ENCODE data around the gene HMBS. TPM values are rescaled to one million over a fixed set of nuclear protein-coding genes. Genes with fewer than 3 reads are reported as not detected.
"Not testable (repeated sequence)": the region's sequence is repeated elsewhere in the genome, so short reads cannot be mapped to it uniquely, and the experiment has no call there.

HMBS gene
- polyA plus RNA-seq, 4 donors, result 25.9 to 28.6 (median 26.4) TPM

DNA sequence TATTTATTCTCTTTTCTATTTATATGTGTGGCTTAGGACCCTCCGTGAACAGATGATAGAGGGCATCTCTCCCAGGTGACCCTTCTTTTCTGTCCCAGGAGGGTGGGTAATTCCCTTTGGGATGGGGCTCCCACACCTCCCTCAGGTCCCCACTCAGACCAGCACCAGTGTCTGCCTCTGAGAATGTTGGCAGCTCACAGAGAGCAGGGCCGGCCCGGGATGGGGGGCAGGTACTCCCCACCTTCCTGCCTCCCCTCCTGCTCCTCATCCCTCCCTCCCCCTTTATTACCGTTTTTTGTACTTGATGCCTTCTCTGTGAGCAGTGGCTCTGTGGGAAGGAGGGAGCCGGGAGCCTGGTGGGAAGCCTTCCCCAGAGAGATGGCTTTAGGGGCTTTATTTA is 31.9 kb downstream of the HMBS start:
- DNase-seq (ENCODE audit: low read depth in 4 of 4, low spot score in 3 of 4), result no peak

DNA sequence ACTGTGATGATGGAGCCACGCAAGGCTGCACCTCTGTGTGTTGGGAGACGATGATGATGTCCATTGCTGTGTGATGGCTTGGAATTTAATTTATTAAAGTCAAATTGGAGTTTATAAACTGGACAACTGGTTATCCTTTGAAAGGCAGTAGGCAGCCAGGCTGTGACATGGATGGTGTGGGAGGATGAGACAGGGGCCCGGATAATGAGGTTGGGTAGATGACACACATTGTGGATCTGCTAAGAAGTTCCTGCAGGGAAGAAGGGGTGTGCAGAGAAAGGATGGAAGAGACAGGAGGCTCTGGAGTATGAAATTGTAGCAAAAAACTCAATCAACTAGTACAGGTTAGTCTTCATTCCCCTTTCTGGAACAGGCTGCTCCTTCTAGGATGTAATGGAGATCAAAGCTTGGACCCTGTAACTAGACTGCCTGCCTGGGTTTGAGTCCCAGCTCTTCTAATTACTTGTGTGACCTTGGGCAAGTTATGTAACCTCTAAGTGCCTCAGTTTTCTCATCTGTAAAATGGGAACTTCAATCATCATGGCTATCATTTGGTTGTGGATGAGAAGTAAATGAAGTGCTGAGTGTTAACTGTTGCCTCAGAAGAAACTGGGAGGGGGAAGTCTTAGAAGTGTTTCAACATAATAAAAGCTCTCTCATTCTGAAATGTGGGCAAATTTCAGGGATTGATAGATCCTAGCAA is 32.5 kb downstream of the HMBS start:
- no peak for DNase-seq (ENCODE audit: low read depth in 4 of 4, low spot score in 3 of 4)

DNA sequence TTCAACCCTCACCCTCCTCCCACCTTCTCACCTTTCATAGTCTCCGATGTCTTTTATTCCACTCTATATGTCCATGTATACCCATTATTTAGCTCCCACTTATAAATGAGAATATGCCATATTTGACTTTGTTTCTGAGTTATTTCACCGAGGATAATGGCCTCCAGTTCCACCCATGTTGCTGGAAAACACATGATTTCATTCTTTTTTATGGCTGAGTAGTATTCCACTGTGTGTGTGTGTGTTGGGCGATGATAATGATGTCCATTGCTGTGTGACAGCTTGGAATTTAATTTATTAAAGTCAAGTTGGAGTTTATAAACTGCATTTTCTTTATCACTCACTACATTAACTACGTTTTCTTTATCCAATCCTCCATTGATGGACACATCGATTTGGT is 33.5 kb downstream of the HMBS start:
- no peak for DNase-seq (ENCODE audit: low read depth in 4 of 4, low spot score in 3 of 4)

DNA sequence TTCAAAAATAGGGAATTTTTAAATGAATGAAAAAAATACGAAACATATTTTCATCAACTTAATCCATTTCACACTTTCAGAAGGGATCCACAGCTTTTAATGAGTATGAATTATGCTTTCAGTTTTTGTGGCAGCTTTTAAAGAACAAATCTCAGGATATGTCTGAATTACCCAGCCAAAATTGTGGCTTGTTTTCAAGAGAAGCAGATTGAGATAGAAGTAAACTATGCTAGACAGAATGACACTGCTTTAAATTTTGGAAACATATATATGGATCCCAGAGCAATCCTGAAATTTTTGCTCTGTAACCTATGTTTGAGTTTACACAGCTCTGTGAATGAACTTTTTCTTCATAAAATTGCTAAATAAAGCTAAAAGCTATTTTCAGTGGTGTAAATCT is 34.3 kb downstream of the HMBS start:
- no peak for DNase-seq (ENCODE audit: low read depth in 4 of 4, low spot score in 3 of 4)

DNA sequence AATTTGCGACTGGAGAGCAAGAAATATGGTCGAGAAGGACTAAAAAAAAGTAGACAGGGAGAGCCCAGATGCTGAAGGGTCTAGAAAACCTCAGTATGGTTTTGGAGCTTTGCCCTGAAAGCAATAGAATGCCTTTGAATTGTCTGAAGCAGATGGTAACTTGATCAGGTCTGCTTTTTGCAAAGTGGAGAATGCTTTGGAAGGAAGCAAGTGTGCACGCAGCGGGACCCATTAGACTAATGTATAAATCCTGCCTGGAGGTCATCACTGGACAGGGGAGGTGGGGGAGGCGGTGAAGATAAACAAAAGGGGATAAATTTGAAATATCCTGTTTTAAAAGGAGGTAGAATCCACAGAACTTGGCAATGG is 35.9 kb downstream of the HMBS start:
- peak in 1 of 4 donors; percentile 48 for DNase-seq (ENCODE audit: low read depth in 4 of 4, low spot score in 3 of 4)

DNA sequence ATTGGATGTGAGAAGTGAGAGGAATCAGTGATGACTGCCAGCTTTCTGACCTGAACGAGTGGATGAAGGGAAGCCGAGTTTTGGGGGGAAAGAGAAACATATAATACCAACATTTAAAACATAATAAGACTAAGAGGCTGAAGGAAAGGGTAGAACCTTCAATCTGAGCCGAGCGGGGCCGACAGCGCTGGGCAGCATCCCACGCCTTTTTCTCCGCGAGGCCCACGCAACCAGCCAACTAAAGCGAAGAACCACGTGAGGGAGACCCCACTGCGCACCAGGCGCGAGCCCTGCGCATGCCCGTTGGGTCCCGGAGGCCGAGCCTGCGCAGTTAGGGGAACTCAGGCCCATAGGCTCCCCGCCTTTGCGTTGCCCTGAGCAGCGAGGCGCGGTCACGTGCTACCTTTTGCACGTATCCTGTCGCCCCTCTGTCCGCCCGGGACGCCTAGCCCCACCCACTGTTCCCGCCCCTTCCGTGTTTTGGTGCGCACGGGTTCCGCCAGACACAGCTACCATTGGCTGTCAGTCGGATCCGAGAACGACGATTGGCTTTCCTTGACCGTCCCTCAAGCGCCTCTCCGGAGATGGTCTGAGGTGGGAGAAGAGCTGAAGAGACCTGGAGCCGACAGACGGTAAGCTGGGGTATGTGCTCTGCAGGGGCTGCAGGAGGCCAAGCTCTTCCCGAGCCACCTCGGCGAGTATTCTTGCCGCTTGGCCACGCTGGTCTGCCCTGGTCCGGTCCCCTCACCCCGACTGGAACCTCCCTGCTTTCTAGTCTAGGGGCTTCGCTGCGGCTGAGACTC is 36.5 kb downstream of the HMBS start, which contains the start of gene HINFP:
TSS of gene HINFP (plus strand) at position 573 of the 803 bp plus-strand sequence. CDS start 5,365 bp downstream, outside the sequence.
- DNase-seq (ENCODE audit: low read depth in 4 of 4, low spot score in 3 of 4), result peak; percentile 95 to 98 (median 98)

DNA sequence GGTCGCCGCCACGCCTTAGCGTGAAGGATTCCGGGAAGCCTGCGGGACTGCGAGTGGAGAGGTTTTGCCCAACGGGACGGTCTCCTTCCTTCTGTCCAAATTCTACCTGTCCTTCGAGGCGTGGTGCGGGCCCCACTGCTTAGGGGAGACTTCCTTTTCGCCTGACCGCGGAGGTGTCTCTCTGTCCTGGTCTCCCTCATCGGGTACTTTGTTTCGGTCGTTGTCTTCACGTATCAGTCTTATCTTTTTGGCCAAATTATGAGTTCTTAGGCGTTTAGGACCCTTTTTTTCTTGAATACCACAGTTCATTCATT is 37.1 kb downstream of the HMBS start:
- DNase-seq (ENCODE audit: low read depth in 4 of 4, low spot score in 3 of 4), result no peak

DNA sequence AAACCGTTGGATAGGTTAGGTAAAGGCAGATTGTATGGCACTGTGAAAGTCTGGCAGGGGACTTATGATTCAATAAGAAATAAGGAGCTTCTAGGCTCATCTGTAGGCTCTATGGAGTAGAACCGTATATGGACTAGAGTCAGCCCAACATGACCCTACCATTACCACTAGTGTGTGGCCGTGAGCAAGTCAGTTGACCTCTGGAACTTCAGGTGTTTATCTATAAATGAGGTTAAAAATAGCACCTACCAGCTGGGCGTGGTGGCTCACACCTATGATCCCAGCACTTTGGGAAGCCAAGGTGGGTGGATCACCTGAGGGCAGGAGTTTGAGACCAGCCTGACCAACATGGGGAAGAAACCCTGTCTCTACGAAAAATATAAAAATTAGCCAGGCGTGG is 41.1 kb downstream of the HMBS start:
- DNase-seq (ENCODE audit: low read depth in 4 of 4, low spot score in 3 of 4), result no peak

DNA sequence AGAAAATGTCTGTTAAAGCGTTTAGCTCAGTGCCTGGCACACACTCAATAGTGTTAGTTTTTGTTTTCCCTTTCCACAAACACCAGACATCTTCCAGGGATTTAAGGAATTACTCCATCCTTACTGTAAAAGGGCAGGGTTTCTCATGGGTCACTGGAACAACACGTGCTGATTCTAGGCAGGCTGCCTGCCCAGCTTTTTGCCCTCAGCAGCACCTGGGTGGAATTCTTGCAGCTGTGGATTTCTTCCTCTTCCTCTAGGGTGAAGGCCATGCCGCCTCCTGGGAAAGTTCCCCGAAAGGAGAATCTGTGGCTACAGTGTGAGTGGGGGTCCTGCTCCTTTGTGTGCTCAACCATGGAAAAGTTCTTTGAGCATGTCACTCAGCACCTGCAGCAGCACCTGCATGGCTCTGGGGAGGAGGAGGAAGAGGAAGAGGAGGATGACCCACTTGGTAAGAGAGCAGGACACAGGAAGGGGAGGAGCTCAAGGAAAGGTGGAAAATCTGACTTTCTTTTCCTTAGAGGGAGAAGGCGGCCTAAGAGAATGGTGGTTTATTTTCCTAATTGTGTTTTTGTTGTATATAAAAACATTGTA is 42.1 kb downstream of the HMBS start:
- DNase-seq (ENCODE audit: low read depth in 4 of 4, low spot score in 3 of 4), result no peak

DNA sequence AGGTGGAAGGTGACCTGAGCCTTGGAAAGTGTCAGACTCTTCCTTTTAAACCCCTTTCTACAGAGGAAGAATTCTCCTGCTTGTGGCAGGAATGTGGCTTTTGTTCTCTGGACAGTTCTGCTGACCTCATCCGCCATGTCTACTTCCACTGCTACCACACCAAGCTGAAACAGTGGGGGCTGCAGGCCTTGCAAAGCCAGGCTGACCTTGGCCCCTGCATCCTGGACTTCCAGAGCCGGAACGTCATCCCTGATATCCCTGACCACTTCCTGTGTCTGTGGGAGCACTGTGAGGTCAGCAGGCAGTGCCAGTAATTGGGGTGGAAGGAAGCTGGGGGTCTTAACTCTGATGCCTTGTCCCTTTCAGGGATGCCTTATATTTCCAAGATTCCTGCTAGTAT is 46.0 kb downstream of the HMBS start:
- no peak for DNase-seq (ENCODE audit: low read depth in 4 of 4, low spot score in 3 of 4)

DNA sequence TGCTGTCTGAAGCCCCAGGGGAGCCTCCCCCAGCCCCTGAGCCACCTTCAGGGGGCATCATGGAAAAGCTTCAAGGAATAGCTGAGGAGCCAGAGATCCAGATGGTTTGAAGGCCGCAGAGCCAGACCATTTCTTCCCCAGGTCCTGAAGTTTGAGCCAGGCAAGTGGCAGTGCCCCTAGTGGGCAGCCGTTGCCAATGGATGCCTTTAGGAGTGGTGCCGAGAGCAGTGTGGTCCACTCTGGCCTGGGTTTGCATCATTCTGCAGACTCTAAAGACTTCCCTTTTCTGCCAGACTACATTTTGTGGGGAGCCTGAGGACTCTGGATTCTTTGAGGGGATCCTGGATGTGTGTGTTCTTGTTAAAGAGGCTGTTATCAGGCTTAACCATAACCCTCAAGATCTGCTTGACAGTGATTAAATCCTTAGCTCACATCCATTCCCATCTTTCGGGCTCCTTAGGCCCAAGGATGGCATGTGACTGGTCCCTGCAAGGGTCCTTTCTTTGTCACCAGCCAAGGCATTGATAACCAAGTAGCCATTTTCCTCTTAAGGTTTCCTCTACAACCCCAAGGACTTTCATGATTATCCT is 49.8 kb downstream of the HMBS start:
- no peak for DNase-seq (ENCODE audit: low read depth in 4 of 4, low spot score in 3 of 4)

DNA sequence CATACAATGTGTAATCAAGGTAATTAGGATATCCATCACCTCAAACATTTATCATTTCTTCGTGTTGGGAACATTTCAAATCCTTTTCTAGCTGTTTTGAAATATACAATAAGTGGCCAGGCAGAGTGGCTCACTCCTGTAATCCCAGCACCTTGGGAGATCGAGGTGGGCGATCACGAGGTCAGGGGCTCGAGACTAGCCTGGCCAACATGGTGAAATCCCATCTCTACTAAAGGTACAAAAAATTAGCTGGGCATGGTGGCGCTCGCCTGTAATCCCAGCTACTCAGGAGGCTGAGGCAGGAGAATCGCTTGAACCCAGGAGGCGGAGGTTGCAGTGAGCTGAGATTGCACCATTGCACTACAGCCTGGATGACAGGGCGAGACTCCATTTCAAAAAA is 54.6 kb downstream of the HMBS start:
- not testable (repeated sequence) for DNase-seq (ENCODE audit: low read depth in 4 of 4, low spot score in 3 of 4)

Other genes with a start within 250 kb of the HMBS start
- not detected for gene CXCR5, start 201.0 kb upstream of the HMBS start, polyA plus RNA-seq (ENCODE audit: insufficient read length in 4 of 4)
- gene BCL9L, start 159.0 kb upstream of the HMBS start, polyA plus RNA-seq (ENCODE audit: insufficient read length in 4 of 4), result 10 to 100 TPM; 32.9 to 37.0 (median 33.1) TPM
- 10 to 100 TPM in 2 of 4 donors, 1 to 10 TPM in 1, under 1 TPM in 1; 0.74 to 47.4 (median 26.7) TPM for gene UPK2, start 128.6 kb upstream of the HMBS start, polyA plus RNA-seq (ENCODE audit: insufficient read length in 4 of 4)
- under 1 TPM in 1 of 4 donors, not detected in 3; 0.05 TPM for gene FOXR1, start 113.1 kb upstream of the HMBS start, polyA plus RNA-seq (ENCODE audit: insufficient read length in 4 of 4)
- 10 to 100 TPM; 15.0 to 23.9 (median 17.1) TPM for gene CENATAC, start 86.7 kb upstream of the HMBS start, polyA plus RNA-seq (ENCODE audit: insufficient read length in 4 of 4)
- gene RPS25, start 66.5 kb upstream of the HMBS start, polyA plus RNA-seq (ENCODE audit: insufficient read length in 4 of 4), result 1,000 to 10,000 TPM; 1,012 to 1,189 (median 1,098) TPM
- gene TRAPPC4, start 66.1 kb upstream of the HMBS start, polyA plus RNA-seq (ENCODE audit: insufficient read length in 4 of 4), result 100 to 1,000 TPM in 2 of 4 donors, 10 to 100 TPM in 2; 91.9 to 145 (median 117) TPM
- gene SLC37A4, start 54.0 kb upstream of the HMBS start, polyA plus RNA-seq (ENCODE audit: insufficient read length in 4 of 4), result 100 to 1,000 TPM in 2 of 4 donors, 10 to 100 TPM in 2; 82.6 to 110 (median 100) TPM
- gene HYOU1, start 27.7 kb upstream of the HMBS start, polyA plus RNA-seq (ENCODE audit: insufficient read length in 4 of 4), result 100 to 1,000 TPM; 111 to 133 (median 122) TPM
- gene VPS11, start 17.1 kb upstream of the HMBS start, polyA plus RNA-seq (ENCODE audit: insufficient read length in 4 of 4), result 10 to 100 TPM; 51.9 to 59.5 (median 54.7) TPM
- 10 to 100 TPM; 56.3 to 70.4 (median 59.5) TPM for gene DPAGT1, start 17.0 kb downstream of the HMBS start, polyA plus RNA-seq (ENCODE audit: insufficient read length in 4 of 4)
- gene C2CD2L, start 22.5 kb downstream of the HMBS start, polyA plus RNA-seq (ENCODE audit: insufficient read length in 4 of 4), result 10 to 100 TPM; 10.6 to 14.0 (median 11.8) TPM
- gene HINFP, start 36.7 kb downstream of the HMBS start, polyA plus RNA-seq (ENCODE audit: insufficient read length in 4 of 4), result 10 to 100 TPM; 26.5 to 33.2 (median 30.0) TPM
- under 1 TPM; 0.71 to 0.81 (median 0.76) TPM for gene ABCG4, start 64.2 kb downstream of the HMBS start, polyA plus RNA-seq (ENCODE audit: insufficient read length in 4 of 4)
- 10 to 100 TPM; 11.7 to 14.4 (median 12.2) TPM for gene NLRX1, start 83.8 kb downstream of the HMBS start, polyA plus RNA-seq (ENCODE audit: insufficient read length in 4 of 4)
- 10 to 100 TPM; 12.7 to 19.1 (median 14.2) TPM for gene NHERF4, start 100.6 kb downstream of the HMBS start, polyA plus RNA-seq (ENCODE audit: insufficient read length in 4 of 4)
- 10 to 100 TPM; 19.9 to 22.8 (median 21.6) TPM for gene CBL, start 121.5 kb downstream of the HMBS start, polyA plus RNA-seq (ENCODE audit: insufficient read length in 4 of 4)
- 10 to 100 TPM; 53.1 to 67.4 (median 54.5) TPM for gene MCAM, start 232.2 kb downstream of the HMBS start, polyA plus RNA-seq (ENCODE audit: insufficient read length in 4 of 4)
- gene RNF26, start 249.6 kb downstream of the HMBS start, polyA plus RNA-seq (ENCODE audit: insufficient read length in 4 of 4), result 10 to 100 TPM; 32.2 to 36.8 (median 32.9) TPM

Measured in right renal pelvis (tissue), 4 donors.